ENCODE measurements around the gene FBXW4.

- TF ChIP-seq POLR2A (IDR thresholded peaks at IDR 0.05; ENCODE audit: low read length), result no peak
- TF ChIP-seq, protein P1, sequence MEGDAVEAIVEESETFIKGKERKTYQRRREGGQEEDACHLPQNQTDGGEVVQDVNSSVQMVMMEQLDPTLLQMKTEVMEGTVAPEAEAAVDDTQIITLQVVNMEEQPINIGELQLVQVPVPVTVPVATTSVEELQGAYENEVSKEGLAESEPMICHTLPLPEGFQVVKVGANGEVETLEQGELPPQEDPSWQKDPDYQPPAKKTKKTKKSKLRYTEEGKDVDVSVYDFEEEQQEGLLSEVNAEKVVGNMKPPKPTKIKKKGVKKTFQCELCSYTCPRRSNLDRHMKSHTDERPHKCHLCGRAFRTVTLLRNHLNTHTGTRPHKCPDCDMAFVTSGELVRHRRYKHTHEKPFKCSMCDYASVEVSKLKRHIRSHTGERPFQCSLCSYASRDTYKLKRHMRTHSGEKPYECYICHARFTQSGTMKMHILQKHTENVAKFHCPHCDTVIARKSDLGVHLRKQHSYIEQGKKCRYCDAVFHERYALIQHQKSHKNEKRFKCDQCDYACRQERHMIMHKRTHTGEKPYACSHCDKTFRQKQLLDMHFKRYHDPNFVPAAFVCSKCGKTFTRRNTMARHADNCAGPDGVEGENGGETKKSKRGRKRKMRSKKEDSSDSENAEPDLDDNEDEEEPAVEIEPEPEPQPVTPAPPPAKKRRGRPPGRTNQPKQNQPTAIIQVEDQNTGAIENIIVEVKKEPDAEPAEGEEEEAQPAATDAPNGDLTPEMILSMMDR (IDR thresholded peaks at IDR 0.05), result no peak
- no peak for TF ChIP-seq EP300 (IDR thresholded peaks at IDR 0.05)
- TF ChIP-seq NR3C1 (IDR thresholded peaks at IDR 0.05), result no peak
- TF ChIP-seq MAX (IDR thresholded peaks at IDR 0.05), result no peak
- TF ChIP-seq RARB (CRISPR knock-in tag; IDR thresholded peaks at IDR 0.05), result no peak
- TF ChIP-seq KDM1A (IDR thresholded peaks at IDR 0.05; ENCODE audit: low read depth), result no peak
- no peak for TF ChIP-seq RAD21 (conservative IDR thresholded peaks at IDR 0.05 in 1 of 2, IDR thresholded peaks at IDR 0.05 in 1 of 2)
- TF ChIP-seq TP53 (CRISPR knock-in tag; IDR thresholded peaks at IDR 0.05), result no peak
Measured at GRCh38 chr10:101712997-101713396, 18.0 kb upstream of the FBXW4 start.
